Activated T-helper 1 cell treated with Interleukin-2 at 50 U/mL for 16 hours (primary cell): Measurements from ENCODE around the gene PCCA.
"Not testable (repeated sequence)": the region's sequence is repeated elsewhere in the genome, so short reads cannot be mapped to it uniquely, and the experiment has no call there.

ENCODE experiments used
- DNase-seq: peaks from one replicate; pipeline ENCODE4 v3.0.0-alpha.2; 2020; ENCODE audit warnings: low read depth

The PCCA gene, protein sequence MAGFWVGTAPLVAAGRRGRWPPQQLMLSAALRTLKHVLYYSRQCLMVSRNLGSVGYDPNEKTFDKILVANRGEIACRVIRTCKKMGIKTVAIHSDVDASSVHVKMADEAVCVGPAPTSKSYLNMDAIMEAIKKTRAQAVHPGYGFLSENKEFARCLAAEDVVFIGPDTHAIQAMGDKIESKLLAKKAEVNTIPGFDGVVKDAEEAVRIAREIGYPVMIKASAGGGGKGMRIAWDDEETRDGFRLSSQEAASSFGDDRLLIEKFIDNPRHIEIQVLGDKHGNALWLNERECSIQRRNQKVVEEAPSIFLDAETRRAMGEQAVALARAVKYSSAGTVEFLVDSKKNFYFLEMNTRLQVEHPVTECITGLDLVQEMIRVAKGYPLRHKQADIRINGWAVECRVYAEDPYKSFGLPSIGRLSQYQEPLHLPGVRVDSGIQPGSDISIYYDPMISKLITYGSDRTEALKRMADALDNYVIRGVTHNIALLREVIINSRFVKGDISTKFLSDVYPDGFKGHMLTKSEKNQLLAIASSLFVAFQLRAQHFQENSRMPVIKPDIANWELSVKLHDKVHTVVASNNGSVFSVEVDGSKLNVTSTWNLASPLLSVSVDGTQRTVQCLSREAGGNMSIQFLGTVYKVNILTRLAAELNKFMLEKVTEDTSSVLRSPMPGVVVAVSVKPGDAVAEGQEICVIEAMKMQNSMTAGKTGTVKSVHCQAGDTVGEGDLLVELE

DNA sequence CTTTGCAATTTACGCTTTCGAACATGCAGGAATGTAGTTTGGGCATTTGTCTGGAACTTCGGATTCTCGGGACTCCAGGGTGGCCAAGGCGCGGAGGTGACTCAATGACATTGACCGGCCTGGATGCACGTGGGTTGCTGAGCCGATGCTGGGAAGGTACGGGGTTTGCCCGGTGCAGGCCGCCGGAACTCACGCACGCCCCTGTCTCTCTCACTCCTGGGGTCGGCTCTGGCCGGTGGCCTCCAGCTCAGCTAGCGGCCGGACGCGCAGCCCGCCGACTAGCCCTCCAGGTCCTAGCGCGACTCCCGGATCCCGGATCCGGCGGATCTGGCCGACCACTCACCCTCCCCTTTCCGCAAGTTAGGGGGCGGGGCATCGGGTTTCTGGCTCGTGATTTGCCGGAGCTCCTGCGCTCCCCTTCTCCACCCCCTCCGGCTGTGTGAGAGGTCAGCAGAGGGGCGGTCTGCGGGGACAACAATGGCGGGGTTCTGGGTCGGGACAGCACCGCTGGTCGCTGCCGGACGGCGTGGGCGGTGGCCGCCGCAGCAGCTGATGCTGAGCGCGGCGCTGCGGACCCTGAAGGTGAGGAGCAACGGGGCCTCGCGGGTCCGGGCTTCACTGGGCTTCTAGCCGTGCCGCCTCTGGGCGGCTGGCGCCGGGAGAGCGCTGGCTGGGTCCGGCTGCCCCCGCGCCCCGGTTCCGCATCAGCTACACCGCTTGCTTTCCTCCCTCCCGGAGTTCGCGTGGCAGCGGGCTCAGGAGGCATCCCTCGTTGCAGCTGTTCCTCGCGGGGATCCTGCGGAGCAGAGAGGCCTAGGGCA is at the start of gene PCCA:
TSS of gene PCCA (plus strand) at position 450 of the 821 bp plus-strand sequence. CDS start at position 478, 28 bp downstream.
- DNase-seq, result peak; percentile 55

DNA sequence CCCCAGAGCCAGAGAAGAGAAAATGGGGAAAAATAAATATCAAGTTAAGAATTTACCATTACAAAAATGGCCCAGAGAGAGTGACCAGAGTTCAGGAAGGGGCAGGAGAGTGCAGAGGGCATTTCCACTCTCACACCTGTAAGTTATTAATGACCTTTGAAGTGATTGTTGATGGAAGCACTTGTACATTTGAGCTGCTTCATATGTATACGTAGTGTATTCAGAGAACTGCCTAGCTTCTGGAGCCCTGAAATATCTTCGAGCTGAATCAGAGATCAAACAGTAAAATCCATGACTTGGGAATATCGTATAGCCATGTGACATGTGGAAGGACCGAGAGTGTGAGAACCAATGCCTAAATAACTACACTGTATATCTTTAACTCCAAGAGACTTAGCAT is 49.2 kb upstream of the PCCA start:
- no peak for DNase-seq

DNA sequence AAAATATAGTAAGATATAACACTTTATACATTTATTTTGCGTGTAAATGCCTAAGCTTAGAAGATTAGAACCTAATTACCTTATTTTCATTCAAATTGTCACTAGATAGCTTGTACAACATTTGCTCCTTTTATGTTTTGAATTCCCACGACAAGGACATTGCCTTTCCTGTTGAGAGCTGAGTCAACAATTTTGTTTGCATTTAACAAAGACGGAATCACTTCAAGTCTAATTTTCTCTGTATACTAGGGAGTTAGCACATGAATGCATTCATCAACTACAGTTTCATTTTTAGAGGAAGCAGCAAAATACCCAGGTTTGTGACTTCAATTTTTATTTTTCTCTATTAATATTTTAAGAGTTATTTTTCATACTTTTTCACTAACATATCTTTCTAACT is 48.7 kb upstream of the PCCA start:
- DNase-seq, result no peak

DNA sequence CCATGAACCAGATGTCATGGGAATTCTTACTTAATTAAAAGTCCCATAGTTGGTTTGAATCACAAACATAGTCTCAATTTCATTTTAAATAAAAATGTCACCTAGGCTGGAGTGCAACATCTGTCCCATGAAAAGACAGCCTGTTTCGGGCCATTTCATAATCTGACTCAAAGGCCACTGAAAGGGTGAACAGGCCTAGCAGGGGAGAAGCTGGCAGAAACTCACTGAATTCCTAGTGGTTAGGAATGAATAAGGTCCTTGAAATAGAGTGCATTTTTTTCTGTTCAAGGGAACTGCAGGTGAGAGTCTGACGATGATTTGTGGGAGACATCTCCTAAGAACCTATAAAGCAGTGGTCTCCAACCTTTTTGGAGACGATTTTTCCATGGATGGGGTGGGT is 44.0 kb upstream of the PCCA start:
- DNase-seq, result no peak

DNA sequence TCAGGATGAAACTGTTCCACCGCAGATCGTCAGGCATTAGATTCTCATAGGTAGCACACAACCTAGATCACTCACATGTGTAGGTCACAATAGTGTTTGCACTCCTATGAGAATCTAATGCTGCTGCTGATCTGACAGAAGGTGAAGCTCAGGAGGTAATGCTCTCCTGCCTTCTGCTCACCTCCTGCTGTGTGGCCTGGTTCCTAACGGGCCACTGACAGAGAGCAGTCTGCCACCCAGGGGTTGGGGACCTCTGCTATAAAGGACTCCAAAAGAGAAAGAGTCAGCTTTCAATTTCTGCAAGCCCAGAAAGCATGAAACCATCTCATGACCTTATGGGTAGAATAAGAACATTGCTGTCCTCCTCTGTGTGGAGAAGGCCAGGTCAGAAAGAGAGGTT is 43.5 kb upstream of the PCCA start:
- DNase-seq, result no peak

DNA sequence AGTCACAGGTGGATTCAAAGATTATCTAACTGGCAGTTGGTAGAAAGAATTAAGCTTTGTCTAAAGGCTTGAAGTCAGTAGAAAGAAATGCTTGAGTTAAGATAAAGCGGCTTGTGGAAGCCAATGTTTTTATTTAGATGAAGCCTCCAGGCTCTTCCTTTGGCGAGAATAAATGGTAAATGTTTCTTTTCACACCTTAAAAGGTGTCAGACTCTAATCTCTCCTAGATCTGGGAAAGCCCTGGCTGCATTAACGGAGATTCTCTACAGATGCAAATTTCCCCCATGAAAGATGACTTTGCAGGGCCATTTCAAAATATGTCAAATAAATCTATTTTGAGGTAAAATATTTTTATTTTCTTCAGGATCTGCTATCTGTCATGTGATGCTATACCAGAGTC is 37.8 kb upstream of the PCCA start:
- DNase-seq, result no peak

DNA sequence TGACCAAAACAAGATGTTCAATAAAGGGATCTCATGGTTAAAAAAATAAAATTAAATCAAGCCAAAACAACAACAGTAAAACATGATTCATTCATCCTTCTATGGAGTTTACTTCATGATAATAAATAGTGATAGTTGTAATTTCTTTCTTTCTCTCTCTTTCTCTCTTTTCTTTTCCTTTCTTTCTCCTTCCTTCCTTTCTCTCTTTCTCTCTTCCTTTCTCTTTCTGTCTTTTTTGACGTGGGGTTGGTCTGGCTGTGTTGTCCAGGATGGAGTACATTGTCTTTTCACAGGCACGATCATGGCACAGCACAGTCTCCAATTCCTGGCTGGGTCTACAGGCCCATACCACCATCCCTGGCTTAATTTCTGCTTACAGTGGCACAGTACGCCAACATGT is 29.1 kb upstream of the PCCA start:
- no peak for DNase-seq

DNA sequence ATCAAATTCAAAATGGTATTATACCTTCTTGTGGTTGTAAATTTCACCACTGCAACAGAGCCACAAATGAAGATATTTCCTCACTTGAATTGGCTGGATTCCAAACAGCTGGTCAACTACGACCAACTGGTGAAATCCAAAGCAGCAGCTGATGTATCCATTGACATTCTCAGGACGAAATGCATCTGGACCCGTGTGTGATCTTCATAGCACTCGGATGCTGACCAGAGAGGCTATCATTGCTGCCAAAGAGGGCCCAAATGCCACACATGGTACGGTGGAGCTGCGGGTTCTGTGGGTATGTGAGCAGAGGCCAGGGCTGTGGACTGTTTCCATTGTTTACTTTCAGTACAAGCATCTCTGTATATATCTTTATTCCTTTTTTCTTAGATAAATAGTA is 25.6 kb upstream of the PCCA start:
- DNase-seq, result no peak

DNA sequence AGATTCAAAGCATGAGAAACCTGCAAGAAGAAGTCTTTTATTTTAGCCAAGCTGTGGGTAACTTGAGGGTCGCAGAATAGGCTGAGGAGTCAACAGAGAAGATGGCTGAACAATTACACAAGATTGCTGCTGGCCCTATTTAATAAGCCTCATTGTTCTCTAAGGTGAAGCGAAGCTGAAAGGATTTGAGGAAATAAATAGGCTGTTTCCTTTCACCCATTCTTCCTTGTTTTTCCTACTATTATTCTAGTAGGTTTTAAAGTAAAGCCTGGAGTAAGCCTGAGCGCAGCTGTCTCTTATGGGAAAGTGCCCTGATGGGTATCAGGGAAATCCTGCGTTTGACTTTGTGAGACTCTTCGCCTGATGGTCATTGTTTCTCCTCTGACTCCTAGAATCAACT is 25.0 kb upstream of the PCCA start:
- no peak for DNase-seq

DNA sequence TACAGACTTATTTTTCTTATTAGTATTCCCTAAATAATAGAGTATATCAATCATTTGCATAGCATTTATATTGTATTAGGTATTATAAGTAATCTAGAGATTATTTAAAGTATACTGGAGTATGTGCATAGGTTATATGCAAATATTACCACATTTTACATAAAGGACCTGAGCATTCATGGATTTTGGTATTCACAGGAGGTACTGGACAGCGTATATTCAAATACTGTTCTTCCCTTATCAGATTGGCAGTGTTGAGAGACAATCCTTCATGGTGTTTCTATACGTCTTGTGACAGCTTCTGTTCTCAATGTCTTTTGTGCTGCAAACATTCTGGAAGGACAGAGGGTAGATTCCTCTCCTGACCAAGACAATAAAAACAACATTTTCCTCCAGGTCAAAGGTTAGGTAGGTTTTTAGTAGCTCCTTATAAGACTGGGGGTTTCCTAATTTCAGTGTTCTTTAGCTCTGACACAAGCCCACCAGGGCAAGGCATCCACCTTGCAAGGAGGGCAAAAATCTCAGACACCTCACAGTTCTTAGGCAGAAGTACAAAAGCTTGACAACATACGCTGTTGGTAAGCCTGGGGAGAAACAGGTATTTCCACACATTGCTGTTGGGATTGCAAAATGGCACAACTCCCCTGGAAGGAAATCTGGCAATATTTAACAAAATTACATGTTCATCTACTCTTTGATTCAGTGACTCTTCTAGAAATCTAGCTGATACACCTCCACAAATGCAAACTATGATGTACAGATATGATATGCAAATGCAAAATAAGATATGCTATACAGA is 20.6 kb upstream of the PCCA start:
- DNase-seq, result no peak

DNA sequence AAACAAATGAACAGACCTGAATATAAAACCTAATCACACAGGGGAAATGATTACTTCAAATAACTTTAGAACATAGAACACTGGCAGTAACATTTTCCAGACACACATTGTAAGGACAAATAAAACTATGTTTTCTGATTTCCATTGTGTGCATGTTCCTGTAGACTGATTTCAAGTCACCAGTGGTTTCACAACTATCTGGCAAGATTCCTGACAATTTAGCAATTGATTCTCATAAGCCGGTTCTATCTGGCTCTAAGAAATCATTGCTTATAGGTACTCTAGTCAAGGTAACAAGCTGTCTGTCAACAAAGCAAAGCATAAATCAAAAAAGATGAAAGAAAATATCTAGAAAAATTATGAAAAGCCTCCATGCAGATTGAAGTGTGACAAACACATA is 19.6 kb upstream of the PCCA start:
- DNase-seq, result no peak

DNA sequence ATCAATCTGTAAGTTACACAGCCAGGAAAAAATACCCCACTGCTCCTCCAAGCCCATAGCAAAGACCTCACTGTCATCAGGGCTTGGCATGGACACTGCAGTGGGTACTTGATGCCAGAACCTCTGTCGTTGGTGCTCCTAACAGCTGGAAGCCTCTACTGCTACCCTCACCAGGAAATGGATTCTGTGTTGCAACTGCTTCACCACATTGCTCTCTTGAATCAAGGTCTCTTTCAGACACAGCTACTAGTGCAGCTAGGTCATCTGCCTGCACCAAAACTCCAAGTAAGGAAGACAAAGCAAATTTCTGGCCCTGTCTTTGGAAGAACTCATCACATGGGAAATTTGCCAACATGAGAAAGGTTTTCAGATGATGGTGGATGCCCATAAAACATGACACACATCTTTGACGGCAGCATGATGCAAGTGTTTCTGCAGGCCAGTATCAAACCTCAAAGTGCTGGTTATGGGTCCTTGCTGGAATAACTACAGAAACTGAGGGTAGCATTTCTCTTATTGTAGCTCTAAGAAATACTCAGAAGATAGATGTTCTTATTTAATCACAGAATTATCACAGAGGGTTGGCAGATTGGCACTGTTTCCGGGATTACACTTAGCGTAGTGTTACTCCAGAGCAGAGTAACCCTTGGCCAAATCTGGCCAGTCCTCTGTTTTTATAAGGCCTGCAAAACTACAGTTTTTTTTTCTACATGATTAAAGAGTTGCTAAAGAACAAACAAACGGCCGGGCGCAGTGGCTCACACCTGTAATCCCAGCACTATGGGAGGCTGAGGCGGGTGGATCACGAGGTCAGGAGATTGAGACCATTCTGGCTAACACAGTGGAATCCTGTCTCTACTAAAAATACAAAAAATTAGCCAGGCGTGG is 12.9 kb upstream of the PCCA start:
- DNase-seq, result no peak

DNA sequence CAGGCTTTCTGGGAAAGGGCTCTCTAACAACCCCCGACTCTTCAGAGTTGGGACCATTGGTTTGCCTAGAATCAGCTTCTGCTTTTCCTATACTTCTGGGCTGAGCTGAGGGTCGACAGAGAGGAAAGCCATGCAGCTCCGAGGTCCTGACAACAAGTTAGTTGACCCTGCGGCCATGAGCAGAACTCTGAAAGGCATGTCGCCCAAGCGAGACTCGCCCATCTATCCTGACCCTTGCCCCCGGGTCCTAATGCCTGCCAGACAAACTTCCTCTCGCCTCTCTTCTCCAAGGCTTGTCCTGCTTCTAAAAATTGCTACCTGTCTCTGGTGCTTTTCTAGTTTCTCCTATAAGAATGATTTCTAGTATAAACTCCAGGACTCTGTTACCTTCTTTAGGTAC is 9.9 kb upstream of the PCCA start:
- DNase-seq, result not testable (repeated sequence)

DNA sequence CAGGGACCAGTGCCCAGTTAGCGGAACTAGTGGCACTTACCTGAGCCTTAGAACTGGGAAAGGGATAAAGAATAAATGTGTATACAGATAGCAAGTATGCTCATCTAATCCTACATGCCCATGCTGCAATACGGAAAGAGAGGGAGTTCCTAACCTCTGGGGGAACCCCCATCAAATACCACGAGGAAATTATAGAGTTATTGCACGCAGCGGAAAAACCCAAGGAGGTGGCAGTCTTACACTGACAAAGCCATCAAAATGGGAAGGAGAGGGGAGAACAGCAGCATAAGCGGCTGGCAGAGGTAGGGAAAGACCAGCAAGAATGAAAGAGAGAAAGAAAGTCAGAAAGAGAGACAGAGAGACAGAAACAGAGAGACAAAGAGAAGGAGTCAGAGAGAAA is 5.5 kb upstream of the PCCA start:
- not testable (repeated sequence) for DNase-seq

DNA sequence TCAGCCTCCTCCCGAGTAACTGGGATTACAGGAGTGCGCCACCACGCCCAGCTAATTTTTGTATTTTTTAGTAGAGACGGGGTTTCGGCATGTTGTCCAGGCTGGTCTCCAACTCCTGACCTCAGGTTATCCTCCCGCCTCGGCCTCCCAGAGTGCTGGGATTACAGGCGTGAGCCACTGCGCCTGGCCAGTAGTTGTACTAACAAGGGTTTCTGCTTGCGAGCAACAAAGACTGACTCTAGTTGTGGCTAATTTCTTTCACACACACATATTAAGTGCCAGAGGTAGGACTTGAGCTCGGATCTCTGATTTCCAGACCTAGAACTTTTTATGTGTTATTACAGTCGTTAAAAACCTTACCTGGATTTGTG is 635 bp upstream of the PCCA start:
- DNase-seq, result no peak

DNA sequence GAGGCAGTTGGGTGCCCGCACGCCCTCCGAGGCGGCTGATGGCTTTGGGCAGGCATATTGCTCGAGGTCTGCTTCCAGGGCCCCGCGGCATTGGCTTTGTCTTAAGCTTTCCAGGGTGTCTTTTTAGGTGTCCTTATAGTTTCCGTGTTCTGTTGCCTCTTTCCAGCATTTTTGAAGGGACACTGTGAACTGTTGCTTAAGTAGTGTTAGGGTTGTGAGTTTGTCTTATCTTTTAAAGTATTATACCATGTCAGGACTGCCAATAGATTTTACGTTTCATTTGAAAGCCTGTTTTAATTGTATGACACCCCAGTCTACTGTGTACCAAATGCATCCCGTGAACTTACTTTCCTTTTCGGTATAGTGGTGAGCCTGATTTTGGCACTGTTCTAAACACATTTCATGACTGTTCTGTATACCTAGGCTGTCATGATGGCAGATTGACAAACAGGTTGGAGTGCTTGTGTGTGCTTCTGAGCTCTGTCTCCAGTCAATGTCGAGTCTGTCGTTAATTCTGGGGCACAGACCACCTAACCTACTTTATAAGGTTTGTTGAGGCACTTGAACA is 656 bp downstream of the PCCA start:
- DNase-seq, result no peak

DNA sequence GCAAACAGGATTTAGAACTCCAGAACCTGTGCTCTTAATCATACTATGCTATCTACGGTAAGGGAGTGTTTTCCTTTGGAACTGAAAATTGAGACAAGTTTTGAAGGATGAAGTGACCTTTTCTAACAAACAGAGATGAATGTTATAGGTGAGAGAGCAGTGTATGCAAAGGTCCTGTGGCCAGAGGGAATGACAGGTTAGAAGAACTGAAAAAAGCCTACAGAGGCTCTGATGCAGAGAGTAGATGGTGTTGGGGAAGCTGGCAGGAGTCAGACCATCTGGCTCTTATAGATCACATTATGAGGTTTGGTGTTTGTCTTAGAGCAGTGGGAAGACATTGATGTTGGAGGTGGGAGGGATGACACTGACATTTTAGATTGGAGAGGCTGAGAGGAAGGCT is 2.0 kb downstream of the PCCA start:
- DNase-seq, result no peak

DNA sequence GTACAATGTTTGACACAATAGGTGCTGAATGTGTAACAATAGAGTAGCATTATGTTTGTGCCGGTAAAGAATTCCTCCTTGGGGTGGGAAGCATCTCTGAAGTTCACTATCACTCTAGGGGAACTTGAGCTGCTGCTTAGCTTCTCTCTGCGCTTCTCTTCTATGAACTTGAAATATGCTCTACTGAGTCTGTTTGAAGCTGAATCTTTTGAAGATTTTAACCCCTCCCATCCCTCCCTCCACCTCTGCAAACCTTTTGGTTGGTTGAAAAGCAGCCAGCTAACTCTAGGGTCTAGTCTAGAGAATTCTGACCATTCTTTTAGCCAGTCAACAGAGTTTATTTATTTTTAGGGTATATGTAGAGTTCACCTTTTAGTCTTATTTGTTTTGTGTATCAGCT is 2.5 kb downstream of the PCCA start:
- DNase-seq, result no peak

DNA sequence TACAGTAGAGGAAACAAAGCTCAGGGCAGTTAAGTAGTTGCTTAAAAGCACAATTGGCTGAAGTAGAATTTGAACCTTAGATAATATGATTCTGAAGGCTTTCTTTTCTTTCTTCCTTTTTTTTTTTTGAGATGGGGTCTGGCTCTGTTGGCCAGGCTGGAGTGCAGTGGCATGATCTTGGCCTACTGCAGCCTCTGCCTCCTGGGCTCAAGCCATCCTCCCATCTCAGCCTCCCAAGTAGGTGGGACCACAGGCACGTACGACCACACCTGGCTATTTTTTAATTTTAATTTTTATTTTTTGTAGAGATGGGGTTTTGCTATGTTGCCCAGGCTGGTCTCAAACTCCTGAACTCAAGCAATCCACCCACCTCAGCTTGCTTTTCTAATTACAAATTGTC is 3.4 kb downstream of the PCCA start:
- DNase-seq, result not testable (repeated sequence)

DNA sequence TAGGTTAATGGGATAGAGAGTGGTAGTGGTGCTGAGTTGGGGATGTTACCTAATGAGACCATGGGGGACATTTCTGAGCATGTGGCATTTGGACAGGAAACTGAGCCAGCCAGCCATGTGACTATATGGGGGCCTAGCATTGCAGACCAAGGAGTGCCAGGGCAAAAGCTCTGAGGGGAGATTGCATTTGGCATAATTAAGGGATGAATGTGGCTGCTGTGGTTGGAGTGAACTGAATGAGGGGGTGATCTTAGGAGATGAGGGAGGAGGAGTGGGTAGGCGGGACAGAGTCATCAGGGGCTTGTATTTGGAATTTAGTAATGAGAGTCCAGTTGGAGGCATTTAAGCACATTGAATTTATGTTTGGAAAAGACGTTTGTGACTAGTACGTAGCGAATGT is 6.6 kb downstream of the PCCA start:
- no peak for DNase-seq

DNA sequence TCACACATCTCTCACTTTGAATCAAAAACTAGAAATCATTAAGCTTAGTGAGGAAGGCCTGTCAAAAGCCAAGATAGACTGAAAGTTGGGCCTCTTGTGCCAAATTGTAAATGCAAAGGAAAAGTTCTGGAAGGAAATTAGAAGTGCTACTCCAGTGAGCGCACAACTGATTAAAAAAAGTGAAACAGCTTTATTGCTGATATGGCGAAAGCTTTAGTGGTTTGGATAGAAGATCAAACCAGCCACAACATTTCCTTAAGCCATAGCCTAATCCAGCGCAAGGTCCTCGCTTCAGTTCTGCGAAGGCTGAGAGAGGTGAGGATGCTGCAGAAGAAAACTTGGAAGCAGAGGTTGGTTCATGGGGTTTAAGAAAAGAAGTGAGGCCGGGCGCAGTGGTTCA is 7.6 kb downstream of the PCCA start:
- DNase-seq, result no peak
